Stomach (tissue), 9 donors: Measurements from ENCODE around the gene TNNT1. TPM values are rescaled to one million over a fixed set of nuclear protein-coding genes. Genes with fewer than 3 reads are reported as not detected.

Experiments used
- DNase-seq, 2 donors: peaks; one replicate each; pipeline versions ENCODE4 v3.0.0 to v3.0.0-alpha.2; 2013 to 2019
- H3K27ac ChIP-seq, 5 donors: fragments of 200-600 bp in 4 of 5; sonication (generic) in 4 of 5; one replicate each; pipeline ENCODE4 v1.5.1; 2013 to 2019; ENCODE audit warnings: mild to moderate bottlenecking in 1 of 5, moderate library complexity in 1 of 5
- H3K27me3 ChIP-seq, 3 donors: fragments of 200-600 bp; sonication (generic); one replicate each; pipeline ENCODE4 v1.5.1; 2017 to 2019; ENCODE audit warnings: mixed run types in 1 of 3
- H3K36me3 ChIP-seq, 4 donors: fragments of 200-600 bp; sonication (generic); 1 replicate in 3 of 4; 2 replicates in 1 of 4; pipeline ENCODE4 v1.5.1; 2016 to 2019
- H3K4me1 ChIP-seq, 4 donors: fragments of 200-600 bp; sonication (generic); one replicate each; pipeline ENCODE4 v1.5.1; 2016 to 2019
- H3K4me3 ChIP-seq, 4 donors: fragments of 200-600 bp; sonication (generic) in 3 of 4; one replicate each; pipeline ENCODE4 v1.5.1; 2016 to 2019; ENCODE audit warnings: mild to moderate bottlenecking in 1 of 4
- H3K9me3 ChIP-seq, 4 donors: fragments of 200-600 bp; sonication (generic); one replicate each; pipeline ENCODE4 v1.5.1; 2016 to 2019
- EP300 ChIP-seq: sonication (generic); formaldehyde crosslinking; IDR thresholded peaks from one replicate; pipeline ENCODE4 v1.6.1; 2017; ENCODE audit warnings: antibody characterized with exemption
- POLR2A ChIP-seq, 4 donors: fragments of 450-650 bp; IDR thresholded peaks; one replicate each; pipeline ENCODE4 v1.6.1; 2016; ENCODE audit warnings: antibody characterized with exemption in 4 of 4, control low read depth in 2 of 4, mild to moderate bottlenecking in 1 of 4, moderate library complexity in 1 of 4
- POLR2AphosphoS5 ChIP-seq, 3 donors: sonication (generic); formaldehyde crosslinking; IDR thresholded peaks; one replicate each; pipeline ENCODE4 v1.6.1; 2016; ENCODE audit warnings: antibody characterized with exemption in 3 of 3
- WGBS, 5 donors: extraction: QIAGEN DNeasy Blood & Tissue Kit in 3 of 5; methylation state at CpG; one replicate each; pipeline versions ENCODE4 v1.1.5 to v1.1.7; 2013 to 2018; 5-methylcytosine and 5-hydroxymethylcytosine counted together
- intact Hi-C: fragments of 100-400 bp; cut with DNase I; formaldehyde crosslinking; loops from one replicate; pipeline ENCODE4 v1.15.1; 2023; ENCODE audit warnings: low total_unique reads
- polyA plus RNA-seq, 3 donors: library from polyadenylated mRNA; stranded (reverse); fragments of 200-250 nt; gene quantifications; one replicate each; pipeline ENCODE4 v1.2.3, GENCODE V29; 2013
- total RNA-seq, 5 donors: library from RNA; depleted of rRNA; stranded (reverse); fragments of >200 nt; gene quantifications; one replicate each; pipeline versions ENCODE4 v1.1.0 to v1.2.3, GENCODE V29; 2014 to 2016
- TF ChIP-seq, protein P1 (sequence below), 7 experiments: fragments of 450-650 bp in 4 of 7; fragments of 200-600 bp in 3 of 7; sonication (generic) in 3 of 7; IDR thresholded peaks; one replicate each; pipeline ENCODE4 v1.5.1; 2016 to 2019; ENCODE audit warnings: antibody characterized with exemption in 7 of 7, control low read depth in 2 of 7, mild to moderate bottlenecking in 1 of 7
- donor health status: healthy with polysubstance abuse.
- donor health status: Bipolar disorder and iron deficiency.
- donor health status: healthy.

TNNT1 gene
- total and polyA plus RNA-seq, 8 donors, result 0.87 to 19.6 (median 3.9) TPM; not detected in 4

GRCh38 chr19:55133639-55134444 is 15.2 kb downstream of the TNNT1 start:
- intact Hi-C loops, result no loop called here
- no peaks in the 10 kb centered on the region for H3K9me3 ChIP-seq
- peaks cover 0 to 79% (median 35%) of the 10 kb centered on the region in 3 donors for H3K27me3 ChIP-seq
- H3K4me1 ChIP-seq, result no peaks in the 10 kb centered on the region
- H3K4me3 ChIP-seq, result no peak overlapping the region
- no peak overlapping the region for H3K27ac ChIP-seq
- WGBS, 5 donors, result 47 to 61% (median 51%) methylated on average over 24 to 25 of the region's 25 CpGs
- TF ChIP-seq POLR2A (IDR thresholded peaks at IDR 0.05), result no peak
- no peak for TF ChIP-seq EP300
- TF ChIP-seq, protein P1, sequence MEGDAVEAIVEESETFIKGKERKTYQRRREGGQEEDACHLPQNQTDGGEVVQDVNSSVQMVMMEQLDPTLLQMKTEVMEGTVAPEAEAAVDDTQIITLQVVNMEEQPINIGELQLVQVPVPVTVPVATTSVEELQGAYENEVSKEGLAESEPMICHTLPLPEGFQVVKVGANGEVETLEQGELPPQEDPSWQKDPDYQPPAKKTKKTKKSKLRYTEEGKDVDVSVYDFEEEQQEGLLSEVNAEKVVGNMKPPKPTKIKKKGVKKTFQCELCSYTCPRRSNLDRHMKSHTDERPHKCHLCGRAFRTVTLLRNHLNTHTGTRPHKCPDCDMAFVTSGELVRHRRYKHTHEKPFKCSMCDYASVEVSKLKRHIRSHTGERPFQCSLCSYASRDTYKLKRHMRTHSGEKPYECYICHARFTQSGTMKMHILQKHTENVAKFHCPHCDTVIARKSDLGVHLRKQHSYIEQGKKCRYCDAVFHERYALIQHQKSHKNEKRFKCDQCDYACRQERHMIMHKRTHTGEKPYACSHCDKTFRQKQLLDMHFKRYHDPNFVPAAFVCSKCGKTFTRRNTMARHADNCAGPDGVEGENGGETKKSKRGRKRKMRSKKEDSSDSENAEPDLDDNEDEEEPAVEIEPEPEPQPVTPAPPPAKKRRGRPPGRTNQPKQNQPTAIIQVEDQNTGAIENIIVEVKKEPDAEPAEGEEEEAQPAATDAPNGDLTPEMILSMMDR (IDR thresholded peaks at IDR 0.05), result no peak
- TF ChIP-seq POLR2AphosphoS5 (IDR thresholded peaks at IDR 0.05), result no peak
- H3K36me3 ChIP-seq, result no peaks in the 10 kb centered on the region
- DNase-seq, result no peak

GRCh38 chr19:55132453-55133129 is 16.4 kb downstream of the TNNT1 start:
- peaks cover 0 to 66% (median 35%) of the 10 kb centered on the region in 3 donors for H3K27me3 ChIP-seq
- no peak overlapping the region for H3K27ac ChIP-seq
- H3K9me3 ChIP-seq, result no peaks in the 10 kb centered on the region
- H3K36me3 ChIP-seq, result no peaks in the 10 kb centered on the region
- intact Hi-C loops, result no loop called here
- no peak for TF ChIP-seq POLR2AphosphoS5 (IDR thresholded peaks at IDR 0.05)
- TF ChIP-seq, protein P1 (IDR thresholded peaks at IDR 0.05), result no peak
- TF ChIP-seq EP300, result no peak
- no peak for TF ChIP-seq POLR2A (IDR thresholded peaks at IDR 0.05)
- no peaks in the 10 kb centered on the region for H3K4me1 ChIP-seq
- no peak overlapping the region for H3K4me3 ChIP-seq
- WGBS, 5 donors, result 41 to 48% (median 46%) methylated on average over 14 of the region's 14 CpGs
- DNase-seq, result no peak

DNA sequence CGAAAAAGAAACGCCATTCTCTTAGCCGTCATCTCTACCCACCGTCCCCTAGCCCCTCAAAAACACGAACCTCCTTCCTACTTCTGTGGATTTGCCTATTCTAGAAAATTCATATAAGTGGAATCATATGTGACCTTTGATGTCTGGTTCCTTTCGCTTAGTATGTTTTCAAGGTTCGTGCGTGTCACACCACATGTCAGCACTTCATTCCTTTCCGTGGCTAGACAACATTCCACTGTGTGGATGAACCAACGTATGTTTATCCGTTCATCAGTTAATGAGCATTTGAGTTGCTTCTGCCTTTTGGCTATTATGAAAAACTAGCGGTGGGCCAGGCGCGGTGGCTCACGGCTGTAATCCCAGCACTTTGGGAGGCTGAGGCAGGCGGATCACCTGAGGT is 17.6 kb downstream of the TNNT1 start:
- TF ChIP-seq EP300 (no peak), POLR2AphosphoS5 (IDR thresholded peaks at IDR 0.05) (no peak), POLR2A (IDR thresholded peaks at IDR 0.05) (no peak)
- TF ChIP-seq, protein P1 (IDR thresholded peaks at IDR 0.05), result no peak
- 84 to 91% (median 89%) methylated on average over 16 of the region's 16 CpGs for WGBS, 5 donors
- no peak for DNase-seq
- H3K9me3 ChIP-seq, result no peaks in the 10 kb centered on the region
- peaks cover 0 to 60% (median 30%) of the 10 kb centered on the region in 3 donors for H3K27me3 ChIP-seq
- H3K4me1 ChIP-seq, result no peaks in the 10 kb centered on the region
- H3K27ac ChIP-seq, result no peak overlapping the region
- no peak overlapping the region for H3K4me3 ChIP-seq
- H3K36me3 ChIP-seq, result no peaks in the 10 kb centered on the region
- intact Hi-C loops, result no loop called here

- peak overlapping the region in 1 of 5 donors; percentile 90 for H3K27ac ChIP-seq
These were observed 30.0 kb downstream of the TNNT1 start for GRCh38 chr19:55119053-55119452.

More at GRCh38 chr19:55119053-55119452, 30.0 kb downstream of the TNNT1 start:
- Histone ChIP-seq H3K27me3 (peaks cover 0 to 15% (median 0%) of the 10 kb centered on the region in 3 donors), H3K4me1 (peaks cover 28 to 41% (median 39%) of the 10 kb centered on the region in 4 donors), H3K4me3 (no peak overlapping the region), H3K36me3 (no peaks in the 10 kb centered on the region), H3K9me3 (no peaks in the 10 kb centered on the region)
- no peak for TF ChIP-seq POLR2AphosphoS5 (IDR thresholded peaks at IDR 0.05)
- no peak for TF ChIP-seq EP300
- no peak for TF ChIP-seq POLR2A (IDR thresholded peaks at IDR 0.05)
- TF ChIP-seq, protein P1 (IDR thresholded peaks at IDR 0.05), result no peak
- no peak for DNase-seq
- intact Hi-C loops, result no loop called here
- WGBS, 5 donors, result 77 to 85% (median 85%) methylated on average over 14 of the region's 14 CpGs
